GM18909 (cell line): ENCODE results near the gene TMEM255A.

Experiments used
- ATAC-seq: cut with Tn5 transposase; IDR thresholded peaks from one replicate; pipeline ENCODE4 v1.9.1; 2021; ENCODE audit warnings: mild to moderate bottlenecking; ENCODE audit not compliant: unreplicated experiment, poor library complexity

Gene TMEM255A

GRCh38 chrX:120308959-120309872, 2.0 kb downstream of the TMEM255A start:
- ATAC-seq = peak; percentile 94

- ATAC-seq = no peak
Observed at GRCh38 chrX:120308558-120308957, 2.7 kb downstream of the TMEM255A start.

GRCh38 chrX:120306630-120307029, 4.6 kb downstream of the TMEM255A start:
- ATAC-seq = no peak

- ATAC-seq = no peak
Observed at GRCh38 chrX:120305531-120306141, 5.6 kb downstream of the TMEM255A start.

- no peak for ATAC-seq
Observed at GRCh38 chrX:120304256-120304655, 7.0 kb downstream of the TMEM255A start.

GRCh38 chrX:120302434-120302833, 8.8 kb downstream of the TMEM255A start:
- peak; percentile 97 for ATAC-seq

- no peak for ATAC-seq
Observed at GRCh38 chrX:120301960-120302359, 9.3 kb downstream of the TMEM255A start.

- ATAC-seq = no peak
Observed at GRCh38 chrX:120301497-120301896, 9.8 kb downstream of the TMEM255A start.

- no peak for ATAC-seq
Observed at GRCh38 chrX:120299928-120300327, 11.3 kb downstream of the TMEM255A start.

- ATAC-seq = no peak
Observed at GRCh38 chrX:120297923-120298322, 13.3 kb downstream of the TMEM255A start.

- no peak for ATAC-seq
Observed at GRCh38 chrX:120294651-120295050, 16.6 kb downstream of the TMEM255A start.

GRCh38 chrX:120293015-120293414, 18.2 kb downstream of the TMEM255A start:
- no peak for ATAC-seq

- no peak for ATAC-seq
Observed at GRCh38 chrX:120291211-120291610, 20.1 kb downstream of the TMEM255A start.

GRCh38 chrX:120290107-120290506, 21.2 kb downstream of the TMEM255A start:
- no peak for ATAC-seq

- ATAC-seq = peak; percentile 57
Observed at GRCh38 chrX:120287513-120288112, 23.6 kb downstream of the TMEM255A start.

- ATAC-seq = peak; percentile 48
Observed at GRCh38 chrX:120286733-120287512, 24.3 kb downstream of the TMEM255A start.

- no peak for ATAC-seq
Observed at GRCh38 chrX:120282697-120283096, 28.6 kb downstream of the TMEM255A start.

GRCh38 chrX:120281761-120282160, 29.5 kb downstream of the TMEM255A start:
- ATAC-seq = no peak

- no peak for ATAC-seq
Observed at GRCh38 chrX:120281021-120281624, 30.1 kb downstream of the TMEM255A start.

- no peak for ATAC-seq
Observed at GRCh38 chrX:120274958-120275357, 36.3 kb downstream of the TMEM255A start.
